ENCODE results near the gene TMEM92. TPM values are rescaled to one million over a fixed set of nuclear protein-coding genes. Genes with fewer than 3 reads are reported as not detected.

TMEM92 gene
- not detected in 2 replicates for total RNA-seq

DNA sequence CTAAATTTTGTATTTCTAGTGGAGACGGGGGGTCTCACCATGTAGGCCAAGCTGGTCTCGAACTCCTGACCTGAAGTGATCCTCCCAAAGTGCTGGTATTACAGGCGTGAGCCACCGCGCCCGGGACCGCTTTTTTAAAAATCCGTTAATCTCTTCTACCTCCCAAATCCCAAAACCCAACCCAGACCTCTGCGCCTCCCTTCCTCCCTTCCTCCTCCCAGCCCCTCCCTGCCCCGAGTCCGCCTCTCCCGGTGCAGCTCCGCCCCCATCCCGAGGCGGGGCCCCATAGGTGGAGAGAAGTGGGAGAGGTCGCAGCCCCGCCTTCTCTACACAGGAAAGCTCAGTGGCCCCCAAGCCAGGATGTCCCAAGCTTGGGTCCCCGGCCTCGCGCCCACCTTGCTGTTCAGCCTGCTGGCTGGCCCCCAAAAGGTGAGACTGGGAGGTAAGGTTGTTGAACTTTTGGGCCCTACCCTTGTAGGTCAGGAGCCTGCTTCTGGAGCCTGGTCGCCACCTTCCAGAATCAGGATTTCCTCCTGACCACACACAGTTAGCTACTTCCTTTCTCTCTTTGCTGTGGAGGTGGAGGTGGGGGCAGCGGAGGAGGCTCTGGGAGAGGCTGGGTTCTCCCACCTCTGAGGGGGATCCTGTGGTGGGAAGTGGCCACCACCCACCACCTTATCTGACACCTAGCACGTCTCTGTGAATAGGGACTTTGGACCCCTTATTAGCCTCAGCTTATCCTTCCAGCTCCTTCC lies at the start of gene TMEM92:
TSS of gene TMEM92 (plus strand) at position 325 of the 755 bp plus-strand sequence. CDS start at position 361, 36 bp downstream.

Other genes with a start within 250 kb of the TMEM92 start
- 148 and 315 TPM in 2 replicates for gene ITGA3, start 218.4 kb upstream of the TMEM92 start, total RNA-seq
- 10.2 and 11.6 TPM in 2 replicates for gene PDK2, start 179.1 kb upstream of the TMEM92 start, total RNA-seq
- 1.5 and 3.7 TPM in 2 replicates for gene SAMD14, start 144.3 kb upstream of the TMEM92 start, total RNA-seq
- gene PPP1R9B, start 123.8 kb upstream of the TMEM92 start, total RNA-seq: 29.0 and 61.5 TPM in 2 replicates
- 2.1 and 23.7 TPM in 2 replicates for gene SGCA, start 108.5 kb upstream of the TMEM92 start, total RNA-seq
- 508 and 731 TPM in 2 replicates for gene COL1A1, start 72.8 kb upstream of the TMEM92 start, total RNA-seq
- 64.8 and 85.7 TPM in 2 replicates for gene XYLT2, start 71.7 kb downstream of the TMEM92 start, total RNA-seq
- gene MRPL27, start 98.7 kb downstream of the TMEM92 start, total RNA-seq: 51.9 and 95.9 TPM in 2 replicates
- 3.7 and 18.0 TPM in 2 replicates for gene EME1, start 98.8 kb downstream of the TMEM92 start, total RNA-seq
- gene LRRC59, start 123.1 kb downstream of the TMEM92 start, total RNA-seq: 133 and 352 TPM in 2 replicates
- 13.2 and 44.3 TPM in 2 replicates for gene ACSF2, start 151.8 kb downstream of the TMEM92 start, total RNA-seq
- gene CHAD, start 194.4 kb downstream of the TMEM92 start, total RNA-seq: not detected in 2 replicates
- gene RSAD1, start 204.4 kb downstream of the TMEM92 start, total RNA-seq: 16.9 and 20.1 TPM in 2 replicates
- gene MYCBPAP, start 234.0 kb downstream of the TMEM92 start, total RNA-seq: 0.77 and 2.3 TPM in 2 replicates